CD14-positive monocyte (primary cell): ENCODE results near the gene ANKRD13B. TPM values are rescaled to one million over a fixed set of nuclear protein-coding genes. Genes with fewer than 3 reads are reported as not detected.
A peak's percentile ranks its signal among the peaks of the same experiment; 100 is the strongest.

Source experiments
- DNase-seq, 3 donors: peaks; one replicate each; pipeline ENCODE4 v3.0.0-alpha.2; 2011 to 2022
- H2AFZ ChIP-seq: 2 replicates; pipeline ENCODE4 v1.6.0; 2012; ENCODE audit warnings: mild to moderate bottlenecking, low read depth, low read length, inconsistent platforms; ENCODE audit not compliant: insufficient read depth, poor library complexity, severe bottlenecking
- H3K27ac ChIP-seq, 2 donors: 1 replicate in 1 of 2; 2 replicates in 1 of 2; pipeline ENCODE4 v1.5.1; 2012 to 2013; ENCODE audit warnings: low read length in 2 of 2, control low read depth in 1 of 2, inconsistent platforms in 1 of 2, low read depth in 1 of 2, mild to moderate bottlenecking in 1 of 2
- H3K27me3 ChIP-seq, 2 donors: one replicate each; pipeline versions ENCODE4 v1.6.0 to v1.6.1; 2011 to 2013; ENCODE audit warnings: low read length in 2 of 2; ENCODE audit not compliant: control insufficient read depth in 2 of 2, insufficient read depth in 2 of 2
- H3K36me3 ChIP-seq, 2 donors: replicated peaks in 1 of 2; 1 replicate in 1 of 2; 2 replicates in 1 of 2; pipeline versions ENCODE4 v1.5.1 to v1.6.1; 2012 to 2013; ENCODE audit warnings: low read length in 2 of 2, control low read depth in 1 of 2, inconsistent platforms in 1 of 2, mild to moderate bottlenecking in 1 of 2; ENCODE audit not compliant: insufficient read depth in 2 of 2, control insufficient read depth in 1 of 2
- H3K4me1 ChIP-seq, 2 donors: 1 replicate in 1 of 2; 2 replicates in 1 of 2; pipeline versions ENCODE4 v1.5.1 to v1.6.1; 2012 to 2013; ENCODE audit warnings: low read length in 2 of 2, control low read depth in 1 of 2, inconsistent platforms in 1 of 2, mild to moderate bottlenecking in 1 of 2, moderate library complexity in 1 of 2; ENCODE audit not compliant: insufficient read depth in 2 of 2, control insufficient read depth in 1 of 2
- H3K4me2 ChIP-seq: replicated peaks from 2 replicates; pipeline ENCODE3; 2012; ENCODE audit warnings: low read length, moderate library complexity, mild to moderate bottlenecking; ENCODE audit not compliant: poor library complexity, severe bottlenecking; ENCODE audit errors: extremely low read depth
- H3K4me3 ChIP-seq, 3 experiments: fragments of 200-600 bp in 1 of 3; sonication (generic) in 1 of 3; replicated peaks in 1 of 3; 1 replicate in 2 of 3; 2 replicates in 1 of 3; pipeline ENCODE4 v1.5.1; 2011 to 2013; ENCODE audit warnings: low read length in 3 of 3, mild to moderate bottlenecking in 3 of 3, control low read depth in 2 of 3, low read depth in 2 of 3, inconsistent platforms in 1 of 3, moderate library complexity in 1 of 3
- H3K79me2 ChIP-seq: 2 replicates; pipeline ENCODE4 v1.6.0; 2012; ENCODE audit warnings: mild to moderate bottlenecking, control low read depth, inconsistent platforms, low read length, moderate library complexity; ENCODE audit not compliant: insufficient read depth
- H3K9ac ChIP-seq: 2 replicates; pipeline ENCODE4 v1.6.0; 2017; ENCODE audit warnings: low read length, mild to moderate bottlenecking; ENCODE audit not compliant: insufficient read depth, poor library complexity, severe bottlenecking
- H3K9me3 ChIP-seq, 2 donors: replicated peaks in 1 of 2; 1 replicate in 1 of 2; 2 replicates in 1 of 2; pipeline versions ENCODE4 v1.5.1 to v1.6.1; 2012 to 2013; ENCODE audit warnings: low read length in 2 of 2, control low read depth in 1 of 2; ENCODE audit not compliant: control insufficient read depth in 1 of 2, insufficient read depth in 1 of 2
- H4K20me1 ChIP-seq: 2 replicates; pipeline ENCODE4 v1.6.0; 2012; ENCODE audit warnings: mild to moderate bottlenecking, low read length, control low read depth, moderate library complexity; ENCODE audit not compliant: insufficient read depth
- H3K27ac Mint-ChIP-seq, 7 donors: one replicate each; pipeline ENCODE4 v1.8.0; 2020; ENCODE audit warnings: mild to moderate bottlenecking in 7 of 7, mixed read lengths in 7 of 7, moderate library complexity in 6 of 7, inconsistent platforms in 2 of 7
- H3K27me3 Mint-ChIP-seq, 3 donors: one replicate each; pipeline ENCODE4 v1.8.0; 2021 to 2022; ENCODE audit warnings: low read depth in 3 of 3, mild to moderate bottlenecking in 3 of 3, mixed read lengths in 3 of 3, moderate library complexity in 3 of 3, inconsistent platforms in 1 of 3
- H3K36me3 Mint-ChIP-seq, 2 donors: one replicate each; pipeline ENCODE4 v1.8.0; 2020; ENCODE audit warnings: mixed read lengths in 2 of 2, inconsistent platforms in 1 of 2, mild to moderate bottlenecking in 1 of 2
- H3K4me1 Mint-ChIP-seq: one replicate; pipeline ENCODE4 v1.8.0; 2020; ENCODE audit warnings: mild to moderate bottlenecking, mixed read lengths
- H3K4me3 Mint-ChIP-seq, 2 donors: one replicate each; pipeline ENCODE4 v1.8.0; 2020; ENCODE audit warnings: mild to moderate bottlenecking in 2 of 2, mixed read lengths in 2 of 2, moderate library complexity in 1 of 2
- H3K9me3 Mint-ChIP-seq, 7 donors: one replicate each; pipeline ENCODE4 v1.8.0; 2020 to 2022; ENCODE audit warnings: mixed read lengths in 7 of 7, mild to moderate bottlenecking in 6 of 7, moderate library complexity in 6 of 7, inconsistent platforms in 2 of 7
- CTCF ChIP-seq: fragments of 200-600 bp; IDR thresholded peaks from one replicate; pipeline ENCODE4 v1.8.0; 2022; ENCODE audit warnings: antibody characterized with exemption, mild to moderate bottlenecking
- WGBS: methylation state at CpG from one replicate; pipeline ENCODE4 v1.1.5; 2013; ENCODE audit warnings: missing lambda C conversion rate; ENCODE audit not compliant: insufficient coverage; 5-methylcytosine and 5-hydroxymethylcytosine counted together
- intact Hi-C, 2 donors: fragments of 100-400 bp; cut with micrococcal nuclease; formaldehyde crosslinking; loops; one replicate each; pipeline versions ENCODE4 v1.15.0 to v1.15.1; 2023
- polyA plus RNA-seq, 3 donors: library from polyadenylated mRNA; depleted of rRNA in 1 of 3; unstranded in 2 of 3; stranded (reverse) in 1 of 3; fragments of 300-500 nt in 2 of 3; fragments of >200 nt in 1 of 3; fragmentation: Illumina TruSeq in 2 of 3; gene quantifications; 1 replicate in 2 of 3; 2 replicates in 1 of 3; pipeline ENCODE4 v1.2.3, GENCODE V29; 2012 to 2021

The ANKRD13B gene
- polyA plus RNA-seq, 3 donors = 0.37 TPM; not detected in 2

- Histone ChIP-seq H4K20me1 (peaks cover 33% of the 10 kb centered on the region), H3K9me3 (no peaks in the 10 kb centered on the region), H3K27ac (no peak overlapping the region), H3K4me2 (peak overlapping the region; percentile 97), H3K4me1 (peaks cover 53 to 60% of the 10 kb centered on the region in 2 donors), H3K27me3 (peaks cover 7 to 69% of the 10 kb centered on the region in 2 donors), H3K9ac (peak overlapping the region; percentile 22), H3K4me3 (peak overlapping the region; percentile 26 to 80 (median 36)), H2AFZ (peak overlapping the region; percentile 82), H3K36me3 (no peaks in the 10 kb centered on the region), H3K79me2 (no peaks in the 10 kb centered on the region)
- under 1% methylated on average over 59 of the region's 74 CpGs for WGBS
- Mint-ChIP-seq H3K27me3 (peaks cover 38 to 79% (median 51%) of the 10 kb centered on the region in 3 donors), H3K4me1 (peaks cover 45% of the 10 kb centered on the region), H3K9me3 (peaks cover 0 to 7% (median 1%) of the 10 kb centered on the region in 7 donors), H3K4me3 (peak overlapping the region; percentile 83 to 92), H3K27ac (peak overlapping the region in 5 of 7 donors; percentile 3 to 85 (median 80)), H3K36me3 (no peaks in the 10 kb centered on the region)
- no peak for TF ChIP-seq CTCF
- intact Hi-C loops = loop anchor here (1.0 to 10.0 kb wide), 3 partner anchors 26 to 51 kb away; partner anchors contain the start of genes GIT1 (in 2 of the 2), ABHD15 (in 1 of the 2) and TP53I13 (in 1 of the 2)
- peak; percentile 74 to 86 (median 74) for DNase-seq
These were observed 22.8 kb downstream of the ANKRD13B start for GRCh38 chr17:29615492-29616299.

- H3K4me1 Mint-ChIP-seq = peaks cover 45% of the 10 kb centered on the region
- peaks cover 0 to 7% (median 1%) of the 10 kb centered on the region in 7 donors for H3K9me3 Mint-ChIP-seq
- H3K4me1 ChIP-seq = peaks cover 53 to 60% of the 10 kb centered on the region in 2 donors
- peaks cover 42 to 87% (median 57%) of the 10 kb centered on the region in 3 donors for H3K27me3 Mint-ChIP-seq
- peaks cover 33% of the 10 kb centered on the region for H4K20me1 ChIP-seq
- no peaks in the 10 kb centered on the region for H3K36me3 ChIP-seq
- peak overlapping the region in 2 of 3 experiments; percentile 31 to 80 for H3K4me3 ChIP-seq
- H3K9me3 ChIP-seq = no peaks in the 10 kb centered on the region
- peak overlapping the region; percentile 83 to 92 for H3K4me3 Mint-ChIP-seq
- peak overlapping the region; percentile 97 for H3K4me2 ChIP-seq
- H2AFZ ChIP-seq = peak overlapping the region; percentile 82
- H3K9ac ChIP-seq = no peak overlapping the region
- no peak overlapping the region for H3K27ac ChIP-seq
- DNase-seq = peak in 1 of 3 donors; percentile 16
- intact Hi-C loops = loop anchor here (1.0 to 10.0 kb wide), 2 partner anchors 27 to 52 kb away; partner anchors contain the start of genes ABHD15 (in 1 of the 2), GIT1 (in 1 of the 2) and TP53I13 (in 1 of the 2)
- H3K27me3 ChIP-seq = peaks cover 7 to 76% of the 10 kb centered on the region in 2 donors
- TF ChIP-seq CTCF = no peak
- H3K79me2 ChIP-seq = no peaks in the 10 kb centered on the region
- no peak overlapping the region for H3K27ac Mint-ChIP-seq
- H3K36me3 Mint-ChIP-seq = no peaks in the 10 kb centered on the region
- WGBS = 10% methylated on average over 25 of the region's 32 CpGs
These were observed 23.5 kb downstream of the ANKRD13B start for GRCh38 chr17:29616300-29617048.
